ENCODE measurements around the gene SPATA9. TPM values are rescaled to one million over a fixed set of nuclear protein-coding genes. Genes with fewer than 3 reads are reported as not detected.

Gene SPATA9
- polyA plus RNA-seq, 1 experiment = 2.4 TPM

- ChIA-PET POLR2A (interaction anchor here (1.2 to 1.3 kb wide), 2 partner anchors 9 to 15 kb away, joined by 3 to 4 read pairs; partner anchors contain the start of gene RFESD), CTCF (interaction anchor here (0.7 to 2.1 kb wide), 5 partner anchors 10 to 216 kb away, joined by 3 to 9 read pairs (median 6); partner anchors contain the start of gene RHOBTB3)
- peak overlapping the region; percentile 13 for H3K27ac ChIP-seq (ENCODE audit: low read depth, low read length)
- no peaks in the 10 kb centered on the region for H3K9me3 ChIP-seq (ENCODE audit: control insufficient read depth, insufficient read depth, low read length)
- H3K4me3 ChIP-seq (ENCODE audit: low read depth, low read length) = no peak overlapping the region
- DNase-seq (ENCODE audit: low read depth, low spot score) = no peak
- TF ChIP-seq CTCF (IDR thresholded peaks at IDR 0.05; ENCODE audit: low read depth, low read length) = no peak
- H3K27me3 ChIP-seq (ENCODE audit: control insufficient read depth, insufficient read depth, low read length) = no peaks in the 10 kb centered on the region
Measured at GRCh38 chr5:95631991-95632675, 50.7 kb downstream of the SPATA9 start.

GRCh38 chr5:95631255-95631958 is 51.4 kb downstream of the SPATA9 start:
- H3K27me3 ChIP-seq (ENCODE audit: control insufficient read depth, insufficient read depth, low read length) = no peaks in the 10 kb centered on the region
- H3K27ac ChIP-seq (ENCODE audit: low read depth, low read length) = no peak overlapping the region
- ChIA-PET CTCF (interaction anchor here (0.7 to 2.1 kb wide), 5 partner anchors 10 to 216 kb away, joined by 3 to 9 read pairs (median 6); partner anchors contain the start of gene RHOBTB3), POLR2A (interaction anchor here (1.2 to 1.3 kb wide), 2 partner anchors 8 to 15 kb away, joined by 3 to 4 read pairs; partner anchors contain the start of gene RFESD)
- DNase-seq (ENCODE audit: low read depth, low spot score) = peak; percentile 44
- no peaks in the 10 kb centered on the region for H3K9me3 ChIP-seq (ENCODE audit: control insufficient read depth, insufficient read depth, low read length)
- no peak for TF ChIP-seq CTCF (IDR thresholded peaks at IDR 0.05; ENCODE audit: low read depth, low read length)
- H3K4me3 ChIP-seq (ENCODE audit: low read depth, low read length) = no peak overlapping the region

- POLR2A ChIA-PET = interaction anchor here (1.2 kb wide), 1 partner anchor 16 kb away, joined by 4 read pairs; the partner anchor contains the start of gene RFESD
- Histone ChIP-seq H3K27ac (ENCODE audit: low read depth, low read length) (no peak overlapping the region), H3K27me3 (ENCODE audit: control insufficient read depth, insufficient read depth, low read length) (no peaks in the 10 kb centered on the region), H3K4me3 (ENCODE audit: low read depth, low read length) (no peak overlapping the region), H3K9me3 (ENCODE audit: control insufficient read depth, insufficient read depth, low read length) (no peaks in the 10 kb centered on the region)
- DNase-seq (ENCODE audit: low read depth, low spot score) = no peak
- no peak for TF ChIP-seq CTCF (IDR thresholded peaks at IDR 0.05; ENCODE audit: low read depth, low read length)
- CTCF ChIA-PET = interaction anchor here (1.5 to 2.1 kb wide), 3 partner anchors 11 to 34 kb away, joined by 6 to 9 read pairs (median 8); no protein-coding TSS in a partner anchor
Measured at GRCh38 chr5:95630394-95630917, 52.3 kb downstream of the SPATA9 start.

GRCh38 chr5:95628933-95629332 is 53.9 kb downstream of the SPATA9 start:
- TF ChIP-seq CTCF (IDR thresholded peaks at IDR 0.05; ENCODE audit: low read depth, low read length) = no peak
- Histone ChIP-seq H3K4me3 (ENCODE audit: low read depth, low read length) (no peak overlapping the region), H3K27me3 (ENCODE audit: control insufficient read depth, insufficient read depth, low read length) (no peaks in the 10 kb centered on the region), H3K27ac (ENCODE audit: low read depth, low read length) (no peak overlapping the region), H3K9me3 (ENCODE audit: control insufficient read depth, insufficient read depth, low read length) (no peaks in the 10 kb centered on the region)
- DNase-seq (ENCODE audit: low read depth, low spot score) = no peak
- CTCF ChIA-PET = no interaction called here
- POLR2A ChIA-PET = no interaction called here

Data from AG04450 (cell line).